HG02798 (cell line): ENCODE data around the gene GAB2.
A peak's percentile ranks its signal among the peaks of the same experiment; 100 is the strongest.

Source experiments
- ATAC-seq: cut with Tn5 transposase; IDR thresholded peaks from one replicate; pipeline ENCODE4 v1.9.1; 2021; ENCODE audit warnings: mild to moderate bottlenecking; ENCODE audit not compliant: unreplicated experiment, poor library complexity

The GAB2 gene

GRCh38 chr11:78429209-78429608, 11.6 kb upstream of the GAB2 start:
- no peak for ATAC-seq

GRCh38 chr11:78428773-78429172, 11.2 kb upstream of the GAB2 start:
- no peak for ATAC-seq

GRCh38 chr11:78428266-78428636, 10.6 kb upstream of the GAB2 start:
- ATAC-seq = no peak

- peak; percentile 46 for ATAC-seq
Measured at GRCh38 chr11:78427615-78428265, 10.1 kb upstream of the GAB2 start.

- ATAC-seq = peak; percentile 38
Measured at GRCh38 chr11:78426845-78427244, 9.2 kb upstream of the GAB2 start.

- no peak for ATAC-seq
Measured at GRCh38 chr11:78425399-78426070, 7.9 kb upstream of the GAB2 start.

- peak; percentile 34 for ATAC-seq
Measured at GRCh38 chr11:78424334-78425270, 7.0 kb upstream of the GAB2 start.

- no peak for ATAC-seq
Measured at GRCh38 chr11:78423241-78423640, 5.6 kb upstream of the GAB2 start.

GRCh38 chr11:78420796-78421209, 3.2 kb upstream of the GAB2 start:
- ATAC-seq = no peak

GRCh38 chr11:78420255-78420764, 2.7 kb upstream of the GAB2 start:
- no peak for ATAC-seq

GRCh38 chr11:78419327-78419726, 1.7 kb upstream of the GAB2 start:
- ATAC-seq = no peak

GRCh38 chr11:78418584-78419211, 1.1 kb upstream of the GAB2 start:
- ATAC-seq = no peak

- peak; percentile 71 for ATAC-seq
Measured at GRCh38 chr11:78417888-78418583, 416 bp upstream of the GAB2 start.

- peak; percentile 50 for ATAC-seq
Measured at GRCh38 chr11:78416285-78417174, 1.1 kb downstream of the GAB2 start.

GRCh38 chr11:78415338-78415737, 2.3 kb downstream of the GAB2 start:
- ATAC-seq = no peak

- no peak for ATAC-seq
Measured at GRCh38 chr11:78414321-78415051, 3.1 kb downstream of the GAB2 start.

GRCh38 chr11:78408619-78409018, 9.0 kb downstream of the GAB2 start:
- no peak for ATAC-seq

- ATAC-seq = no peak
Measured at GRCh38 chr11:78406568-78407196, 10.9 kb downstream of the GAB2 start.
